Ramos (cell line): ENCODE results near the gene SENP1.

ENCODE experiments used
- in situ Hi-C: fragments of 300-500 bp; cut with MboI; formaldehyde crosslinking; loops from one replicate; pipeline ENCODE4 v1.14.3; 2022; ENCODE audit warnings: low sequenced_read_pairs; ENCODE audit not compliant: unreplicated experiment

SENP1 gene

DNA sequence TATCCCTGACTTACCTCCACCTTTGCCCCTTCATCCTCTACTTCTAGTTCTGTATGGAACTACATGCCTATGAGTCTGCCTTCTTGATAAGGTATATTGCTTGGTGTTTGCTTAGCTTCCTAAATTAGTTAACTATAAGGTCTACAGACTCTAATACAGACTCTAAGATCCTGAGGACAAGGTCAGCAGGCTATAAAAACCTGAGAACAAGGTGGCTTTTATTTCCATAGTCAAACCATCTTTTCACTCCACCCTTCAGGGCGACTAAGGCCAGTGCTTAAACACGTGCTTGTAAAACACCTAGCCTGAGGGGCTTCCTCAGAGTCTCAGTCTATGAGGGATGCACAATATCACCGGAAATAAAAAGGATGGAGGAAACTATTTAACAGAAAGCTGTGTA lies 65.5 kb downstream of the SENP1 start:
- in situ Hi-C loops = no loop called here

DNA sequence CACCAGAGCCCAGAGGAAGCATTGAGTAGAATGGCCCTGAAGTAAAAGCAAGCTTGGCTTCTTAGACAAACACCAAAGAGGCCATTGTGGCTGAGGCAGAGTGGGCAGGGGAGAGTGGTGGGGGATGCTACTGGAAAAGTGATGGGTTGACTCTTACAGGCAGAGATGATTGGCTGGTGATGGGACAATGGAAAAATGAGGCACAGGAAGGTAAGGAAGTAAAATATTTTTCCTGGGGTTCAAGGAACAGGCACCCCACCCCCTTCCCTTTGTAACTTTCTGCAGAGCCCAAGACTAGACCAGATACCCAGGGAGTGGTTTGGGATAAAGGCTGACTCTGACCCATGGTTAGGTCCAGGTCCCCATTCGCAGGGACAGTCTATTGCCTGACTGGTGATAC lies 66.7 kb downstream of the SENP1 start:
- in situ Hi-C loops = no loop called here

DNA sequence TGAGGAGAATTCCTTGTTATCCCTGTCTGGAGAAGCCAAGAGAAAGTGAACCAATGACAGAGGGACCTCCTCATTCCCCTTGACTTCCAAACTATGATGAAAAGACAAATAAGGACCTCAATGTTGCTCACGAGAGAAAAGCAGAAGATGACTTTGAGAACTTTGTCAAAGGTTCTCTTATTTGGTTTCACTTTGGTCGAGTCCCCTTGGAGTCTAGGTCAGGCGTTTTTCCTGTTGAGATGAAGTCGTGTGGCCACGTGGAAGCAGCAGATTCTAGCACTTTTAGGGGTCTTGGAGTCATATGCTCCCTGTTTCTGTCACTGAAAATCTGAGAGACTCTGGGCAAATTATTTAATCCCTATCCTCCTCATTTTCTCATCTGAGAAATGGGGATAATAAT lies 67.8 kb downstream of the SENP1 start:
- in situ Hi-C loops = no loop called here

DNA sequence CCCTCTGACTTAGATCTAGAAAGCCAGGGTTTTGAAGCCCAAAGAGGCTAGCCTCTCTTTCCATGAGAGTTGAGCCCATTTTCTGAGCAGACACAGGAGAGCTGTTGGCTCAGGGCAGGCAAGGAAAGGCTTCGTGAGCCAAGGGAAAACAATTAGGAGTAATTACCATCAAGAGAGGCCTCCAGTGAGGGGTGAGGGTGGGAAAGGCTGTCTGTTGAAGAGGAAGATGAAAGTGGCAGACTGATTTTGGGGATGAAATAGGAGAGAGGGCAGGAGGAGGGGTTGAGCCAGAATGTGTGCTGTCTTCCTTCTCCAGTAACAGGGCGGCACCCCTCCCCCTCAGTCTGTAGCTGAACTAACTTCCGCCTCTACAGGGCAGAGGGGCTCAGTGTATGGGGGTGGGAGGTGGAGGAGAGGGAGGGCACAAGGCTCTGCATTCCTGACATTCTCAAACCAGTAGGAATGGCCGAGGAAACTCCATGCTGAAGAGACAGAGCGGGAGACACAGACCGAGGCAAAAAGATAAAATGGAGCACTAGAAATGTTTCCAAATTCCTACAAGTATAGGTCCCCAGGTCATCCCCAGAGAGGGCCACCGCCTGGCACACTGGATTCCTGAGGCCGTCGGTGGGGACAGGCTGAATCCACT lies 68.5 kb downstream of the SENP1 start:
- in situ Hi-C loops = no loop called here

DNA sequence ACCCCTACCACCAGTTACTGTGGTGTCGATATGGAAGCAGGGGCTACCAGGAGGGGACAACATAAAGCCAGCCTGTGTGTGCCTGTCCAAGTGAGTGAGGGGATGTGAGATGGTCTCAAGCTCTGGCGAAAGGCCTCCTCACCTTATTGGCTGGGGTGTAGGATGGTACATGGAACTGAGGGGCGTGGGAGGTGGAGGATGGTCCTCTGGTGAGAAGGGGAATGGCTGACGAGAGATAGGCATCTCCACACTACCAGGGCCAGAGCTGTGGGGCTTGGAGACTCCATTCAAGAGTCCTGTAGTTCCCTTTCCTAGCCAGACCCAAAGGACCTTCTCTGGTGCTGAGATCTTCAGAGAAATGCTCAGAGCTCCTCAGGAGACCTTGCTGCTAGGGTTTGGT lies 69.1 kb downstream of the SENP1 start:
- in situ Hi-C loops = no loop called here

DNA sequence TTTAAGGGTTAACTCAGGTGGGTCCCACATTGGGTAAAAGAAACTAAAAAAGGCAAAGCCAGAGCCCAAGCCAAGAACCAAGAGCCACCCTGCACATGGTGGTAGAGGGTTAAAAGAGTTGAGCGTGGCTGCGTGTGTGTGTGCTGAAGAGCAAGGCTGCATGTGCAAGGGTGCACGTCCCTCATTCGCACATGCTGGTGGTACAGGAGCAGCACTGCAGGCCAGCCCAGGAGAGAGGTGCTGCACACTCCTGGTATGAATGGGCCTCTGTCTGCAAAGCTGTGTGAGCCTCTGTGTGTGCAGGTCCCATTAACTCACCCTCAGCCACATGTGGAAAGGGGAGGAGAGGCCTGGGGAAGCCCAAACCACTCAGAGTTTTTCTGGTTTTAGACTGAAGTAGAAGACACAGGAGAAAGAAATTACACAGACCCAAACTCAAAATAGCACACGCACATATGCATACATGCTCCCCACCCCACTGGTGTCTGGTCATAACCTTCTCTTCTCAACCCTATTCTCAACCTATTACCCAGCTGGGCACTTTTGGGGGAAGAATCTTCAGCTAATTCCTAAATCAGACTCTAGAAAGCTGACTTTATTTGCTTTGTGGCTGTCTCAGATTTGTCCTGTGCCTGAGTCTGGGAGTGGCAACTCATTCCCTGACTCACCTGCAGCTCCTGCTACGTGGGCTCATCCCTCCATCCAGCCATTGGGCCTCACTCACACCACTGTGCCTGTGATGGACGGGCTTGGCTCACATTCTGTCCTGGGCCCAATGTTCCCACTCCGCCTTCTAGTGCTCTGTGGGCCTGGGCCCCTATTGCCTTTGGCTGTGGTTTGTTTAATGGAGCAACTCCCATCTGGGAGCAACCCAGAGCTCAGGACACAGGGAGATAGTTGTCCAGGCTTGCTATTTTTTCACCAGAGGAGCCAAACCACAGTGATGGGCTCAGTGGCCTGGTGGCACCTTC lies 70.8 kb downstream of the SENP1 start:
- in situ Hi-C loops = no loop called here

DNA sequence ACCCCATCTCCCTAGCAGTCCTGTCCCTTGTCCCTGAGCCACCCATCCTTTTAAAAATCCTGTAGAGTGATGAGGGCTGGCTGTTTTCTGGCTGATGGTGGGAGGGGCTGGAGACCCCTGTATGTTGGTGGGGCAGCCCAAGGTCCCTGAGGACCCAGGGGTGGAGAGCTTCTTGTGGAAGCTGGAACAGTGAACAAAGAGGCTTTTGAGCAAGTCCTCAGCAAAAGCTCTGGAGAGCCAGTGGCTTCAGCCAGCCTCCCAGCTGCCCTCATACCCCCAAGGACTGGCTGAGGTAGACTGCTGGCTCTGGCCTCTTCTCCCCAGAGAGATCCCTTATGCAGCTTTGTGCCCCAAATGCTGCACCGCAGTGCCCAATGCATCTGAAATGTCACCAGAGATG lies 72.4 kb downstream of the SENP1 start:
- in situ Hi-C loops = no loop called here

DNA sequence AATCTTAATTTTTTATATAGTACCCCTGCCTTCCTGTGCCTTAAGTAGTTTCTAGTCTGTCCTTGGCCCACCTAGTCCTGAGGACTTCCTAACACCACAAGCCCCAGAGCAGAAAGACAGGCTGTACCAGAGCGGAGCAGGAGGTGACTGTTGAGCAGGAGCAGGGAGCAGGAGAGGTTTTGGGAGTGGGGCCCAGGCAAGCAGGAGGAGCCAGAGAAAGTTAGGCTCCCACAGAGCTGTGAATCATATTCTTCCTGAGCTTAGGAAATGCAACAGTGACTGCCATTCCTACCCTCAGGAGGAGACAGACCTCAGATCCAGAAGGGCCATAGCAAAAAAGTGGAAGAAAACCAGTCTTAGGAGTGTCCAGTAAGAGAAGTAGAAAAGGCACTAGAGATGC lies 73.3 kb downstream of the SENP1 start:
- in situ Hi-C loops = no loop called here

DNA sequence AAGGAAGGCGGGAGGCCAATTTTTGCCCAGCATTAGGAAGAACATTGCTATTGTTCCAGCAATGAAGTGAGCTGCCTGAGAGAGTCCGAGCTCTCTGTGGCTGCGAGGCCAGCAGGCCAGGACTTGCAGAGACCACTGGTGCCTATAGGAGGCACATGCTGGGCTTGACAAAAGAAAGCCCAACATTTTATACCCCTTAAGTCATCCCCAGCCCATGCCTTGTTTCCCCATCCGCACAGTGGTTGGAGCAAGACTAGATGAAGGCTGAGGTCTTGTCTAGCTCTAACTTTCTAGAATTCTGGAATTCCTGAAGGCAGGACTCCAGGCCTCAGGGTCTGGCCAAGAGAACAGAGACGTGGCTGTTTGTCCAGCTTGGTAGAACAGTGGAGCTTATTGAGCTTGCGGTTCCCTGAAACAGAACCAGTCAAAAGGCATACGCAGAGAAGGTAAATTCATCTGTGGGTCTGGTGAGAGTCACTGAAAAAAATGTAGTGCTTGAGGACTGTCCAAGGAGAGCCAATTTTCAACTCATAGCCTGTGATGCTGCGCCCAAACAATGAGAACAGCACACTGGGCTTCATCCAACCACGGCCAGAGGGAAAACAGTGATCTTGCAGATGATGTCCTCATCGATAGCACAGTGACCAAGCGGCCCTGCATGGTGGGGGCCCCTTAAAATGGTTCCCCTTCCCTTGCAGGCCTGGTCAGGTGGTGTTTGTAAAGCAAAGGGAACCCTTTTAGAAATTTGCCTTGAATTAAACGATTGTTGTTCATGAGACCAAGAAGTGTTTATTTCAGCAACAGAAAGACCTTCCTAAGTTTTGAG lies 74.5 kb downstream of the SENP1 start:
- in situ Hi-C loops = no loop called here

DNA sequence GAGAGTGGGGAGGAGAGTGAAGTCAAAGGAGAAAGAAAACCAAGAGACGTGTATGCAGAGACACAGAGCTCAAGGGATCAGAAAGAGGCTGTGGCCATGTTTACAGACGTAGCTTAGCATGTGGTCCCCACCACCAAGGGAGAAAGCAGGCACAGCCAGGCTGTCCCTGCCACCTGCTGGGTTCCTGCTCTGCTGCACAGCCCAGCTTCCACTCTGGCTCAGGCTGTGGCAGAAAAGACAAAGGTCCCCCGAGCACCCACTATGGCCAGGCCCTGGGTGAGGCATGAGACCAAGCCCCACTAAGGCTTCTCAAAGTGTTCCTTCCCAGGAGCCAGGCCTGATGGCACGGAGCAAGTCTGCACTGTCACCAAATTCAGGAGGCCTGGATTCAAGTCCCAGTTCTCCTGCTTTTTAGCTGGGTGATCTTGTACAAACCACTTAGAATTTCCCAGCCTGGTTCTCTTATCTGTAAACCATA lies 75.7 kb downstream of the SENP1 start:
- in situ Hi-C loops = no loop called here

DNA sequence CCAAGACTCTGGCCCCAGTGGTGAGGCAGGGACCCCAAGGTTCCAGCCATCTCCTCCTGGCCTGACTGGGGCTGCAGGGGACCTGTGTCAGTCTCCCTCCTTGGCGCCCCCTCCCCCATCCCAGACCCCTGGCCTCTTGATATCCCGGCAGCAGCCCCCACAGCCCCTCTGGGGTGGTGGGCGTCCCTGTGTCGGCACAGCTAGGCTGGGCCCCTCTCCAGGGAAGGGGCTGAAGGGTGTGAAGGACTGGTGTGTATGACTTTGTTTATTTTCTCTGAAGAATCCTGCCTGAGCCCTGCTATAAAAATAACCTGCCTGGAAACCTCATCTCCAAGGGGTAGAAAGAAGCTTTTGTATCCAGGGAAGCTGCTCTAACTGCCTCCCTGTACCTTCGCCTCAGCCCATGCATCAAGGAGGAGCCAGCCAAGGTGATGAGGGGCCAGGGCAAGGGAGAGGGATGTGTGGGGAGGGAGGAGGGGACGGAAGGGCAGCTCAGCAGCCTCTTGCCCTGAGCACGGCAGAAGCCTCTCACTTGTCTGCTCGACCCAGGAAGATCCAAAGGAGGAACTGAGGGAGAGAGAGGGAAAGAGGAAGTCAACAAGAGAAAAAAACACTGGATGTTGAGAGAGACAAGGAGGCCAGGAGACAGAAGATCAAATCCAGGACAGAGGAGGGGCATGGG lies 76.2 kb downstream of the SENP1 start:
- in situ Hi-C loops = no loop called here

DNA sequence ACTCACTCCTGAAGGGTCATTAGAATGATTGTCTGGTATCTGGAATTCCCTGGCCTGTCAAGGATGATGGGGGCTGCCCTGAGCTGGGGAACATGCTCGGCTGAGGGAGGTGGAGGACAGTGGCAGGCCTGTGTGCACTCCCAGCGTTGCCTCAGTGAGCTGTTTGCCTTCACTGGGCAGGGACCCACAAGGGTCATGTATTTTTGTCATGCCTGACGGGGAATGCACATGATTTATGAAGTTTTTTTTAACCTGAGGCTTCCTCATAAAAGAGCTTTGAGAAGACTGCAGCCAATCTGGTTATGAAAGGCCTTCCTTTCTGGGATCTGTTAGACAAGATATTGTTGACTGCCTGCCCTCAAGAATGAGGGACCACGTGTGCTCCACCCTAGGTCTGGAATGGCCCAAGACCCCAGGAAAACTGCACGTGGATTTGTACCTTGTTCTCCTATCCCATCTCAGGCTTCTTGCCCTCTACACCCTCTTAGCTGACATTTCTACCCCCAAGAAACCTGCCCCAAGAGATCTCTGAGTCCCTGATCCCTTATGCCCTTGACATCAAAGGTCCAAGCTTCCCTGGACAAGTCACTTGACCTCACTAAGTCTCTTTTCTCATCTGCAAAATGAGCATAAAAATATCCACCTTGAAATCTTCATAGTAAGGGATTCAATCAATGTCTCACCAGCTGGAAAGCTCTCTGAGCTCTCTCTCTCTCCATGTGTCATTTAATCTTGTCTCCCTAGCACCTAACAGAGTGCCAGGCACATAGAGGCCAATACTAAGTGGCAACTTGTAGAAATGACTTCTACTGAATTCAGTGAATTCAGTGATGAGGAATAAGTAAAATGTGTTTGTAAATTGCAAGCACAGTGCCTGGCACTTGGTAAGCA lies 77.1 kb downstream of the SENP1 start:
- in situ Hi-C loops = no loop called here

DNA sequence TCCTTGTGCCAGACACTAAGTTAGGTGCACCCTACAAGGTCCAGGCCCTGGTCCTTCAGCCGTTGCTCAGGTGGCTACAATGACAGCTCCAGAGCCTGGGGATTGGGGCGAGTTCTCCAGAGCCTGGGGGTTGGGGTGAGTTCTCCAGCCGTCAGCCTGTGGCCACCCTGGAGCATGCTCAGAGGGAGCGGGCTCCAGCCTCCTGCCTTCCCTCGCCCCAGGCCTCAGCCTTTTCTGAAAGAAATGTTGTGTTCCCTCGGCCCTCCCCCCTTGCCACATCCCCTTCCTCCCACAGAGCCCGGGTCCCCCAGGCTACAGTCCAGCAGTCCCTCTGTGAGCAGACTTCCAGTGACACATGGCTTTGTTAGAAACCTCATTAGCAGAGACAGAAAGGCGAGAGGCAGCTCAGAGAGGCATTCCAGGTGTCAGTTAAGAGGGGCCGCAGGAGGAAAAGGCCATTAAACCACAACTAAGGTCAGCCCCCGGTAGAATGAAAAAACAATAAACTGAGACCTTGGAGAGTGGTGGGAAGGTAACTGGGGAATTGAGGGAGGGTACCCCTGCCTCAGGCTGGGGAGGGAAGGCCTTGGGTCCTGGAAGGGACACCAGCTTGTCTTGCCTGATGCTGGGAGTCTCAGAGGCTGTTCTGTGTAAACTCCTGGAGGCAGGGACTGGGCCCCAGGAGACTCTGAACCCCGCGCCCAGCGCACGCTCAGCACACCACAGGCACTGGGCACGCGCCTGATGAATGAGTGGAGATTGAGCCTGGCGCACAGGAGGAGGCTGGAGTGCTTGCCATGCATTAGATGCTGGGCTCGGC lies 78.5 kb downstream of the SENP1 start:
- in situ Hi-C loops = no loop called here

DNA sequence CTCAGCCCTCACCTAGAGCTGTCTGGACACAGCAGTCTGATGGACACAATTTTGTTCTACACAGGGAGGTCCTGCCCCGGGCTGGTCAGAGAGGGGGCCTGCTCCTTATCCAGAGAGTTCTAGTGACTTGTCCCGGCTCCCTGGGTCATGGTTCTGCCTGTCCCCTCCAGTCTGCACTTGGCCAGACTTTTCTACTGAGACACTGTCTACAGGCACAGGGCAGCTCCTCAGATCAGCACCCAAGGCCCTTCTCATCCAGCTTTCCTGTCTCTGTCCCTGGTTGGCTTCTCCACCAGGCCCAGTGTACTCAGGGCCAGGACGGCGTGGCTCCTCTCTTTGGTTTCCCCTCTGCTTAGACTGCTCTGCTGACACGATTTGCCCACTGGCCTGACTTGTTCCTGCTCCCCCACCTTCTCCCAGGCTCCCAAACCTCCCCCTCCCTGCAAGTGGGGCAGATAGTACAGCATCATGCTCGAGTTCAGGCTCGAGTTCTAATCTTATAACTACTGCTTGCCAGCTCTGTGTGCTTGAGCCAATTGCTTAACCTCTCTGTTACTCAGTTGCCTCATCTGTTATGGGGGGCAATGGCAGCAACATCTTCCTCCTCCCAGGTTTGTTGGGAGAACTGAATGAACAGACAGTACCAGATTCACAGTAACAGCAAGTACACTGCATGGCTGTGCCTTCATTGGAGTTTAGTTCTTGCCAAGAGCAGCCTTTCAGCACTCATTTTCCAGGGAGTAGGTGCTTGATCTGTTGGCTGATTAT lies 79.6 kb downstream of the SENP1 start:
- in situ Hi-C loops = no loop called here

DNA sequence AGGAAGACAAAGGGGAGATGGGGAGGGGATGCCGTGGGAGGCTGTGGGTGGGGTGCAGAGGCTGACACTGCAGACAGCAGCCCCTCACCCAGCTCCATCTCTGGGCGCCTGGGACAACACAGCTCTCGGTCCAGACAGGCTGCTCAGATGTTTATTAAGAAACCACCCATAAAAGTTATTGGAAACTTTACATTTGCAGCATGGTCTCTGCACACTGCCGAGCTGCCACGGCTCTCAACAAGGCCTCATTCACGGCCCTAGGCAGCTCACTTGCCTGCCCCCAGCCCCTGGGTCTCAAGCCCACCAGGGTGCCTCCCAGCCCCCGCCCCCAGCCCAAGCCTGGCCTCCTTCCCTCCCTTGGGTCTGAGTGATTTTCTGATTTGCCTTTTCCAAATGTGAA lies 80.6 kb downstream of the SENP1 start:
- in situ Hi-C loops = no loop called here

DNA sequence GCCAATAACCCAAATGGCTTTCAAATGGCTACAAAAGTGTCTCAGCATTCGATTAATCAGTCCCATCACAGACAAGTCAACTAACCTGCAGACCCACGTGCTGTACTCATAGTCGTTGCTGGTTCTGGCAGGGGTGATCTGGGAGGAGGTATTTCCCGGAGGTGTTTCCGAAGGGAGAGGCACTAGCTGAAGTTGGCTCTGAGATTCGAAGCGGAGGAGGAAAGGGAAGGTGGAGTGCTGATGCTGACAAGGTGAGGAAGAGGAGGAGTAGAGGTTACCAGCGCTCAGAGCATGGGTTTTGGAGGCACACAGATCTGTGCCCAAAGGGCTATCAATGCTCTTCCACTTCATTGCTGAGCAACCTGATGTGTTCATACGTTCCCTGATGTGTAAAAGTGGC lies 81.1 kb downstream of the SENP1 start:
- in situ Hi-C loops = no loop called here

DNA sequence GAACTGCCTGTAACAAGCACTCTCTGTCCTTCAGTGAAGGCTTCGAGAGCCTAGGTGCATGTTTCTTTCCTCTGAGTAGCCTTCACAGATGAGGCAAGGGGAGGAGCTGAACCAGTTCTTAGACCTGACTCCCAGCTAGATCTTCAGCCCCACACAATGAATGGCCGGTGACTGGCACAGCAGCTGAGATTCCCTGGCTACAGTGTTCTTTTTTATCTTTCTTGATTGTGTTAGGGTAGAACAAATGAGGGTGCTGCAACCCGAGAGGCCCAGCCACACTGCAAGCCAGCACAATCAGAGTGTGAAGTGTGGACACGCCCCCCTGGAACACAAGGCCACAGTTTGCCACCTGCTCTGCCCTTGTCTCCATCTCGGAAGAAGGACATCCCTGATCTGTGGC lies 82.5 kb downstream of the SENP1 start:
- in situ Hi-C loops = no loop called here
